GM19452 (cell line): Measurements from ENCODE around the gene MST1R.

Experiments used
- ATAC-seq: cut with Tn5 transposase; IDR thresholded peaks from one replicate; pipeline ENCODE4 v1.9.1; 2021; ENCODE audit not compliant: unreplicated experiment

Gene MST1R

DNA sequence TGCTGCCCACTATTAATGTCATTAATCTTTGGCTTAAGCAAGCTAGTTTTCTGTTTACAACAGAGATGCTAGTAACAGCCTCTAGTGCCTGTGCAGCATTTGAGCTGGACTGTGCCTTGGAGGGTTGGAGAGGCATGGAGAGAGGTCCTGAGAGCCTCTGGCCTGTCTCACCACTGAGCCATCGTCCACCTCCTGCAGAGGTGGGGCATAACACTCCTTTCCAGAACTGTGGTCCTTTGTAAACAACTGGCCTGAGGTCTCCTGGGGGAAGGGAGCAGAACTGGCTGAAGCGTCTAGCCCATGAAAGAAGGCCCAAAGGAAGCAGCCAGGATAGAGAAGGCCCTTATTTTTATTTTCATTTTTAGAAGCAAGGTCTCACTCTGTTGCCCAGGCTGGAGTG, 24.0 kb downstream of the MST1R start:
- no peak for ATAC-seq

DNA sequence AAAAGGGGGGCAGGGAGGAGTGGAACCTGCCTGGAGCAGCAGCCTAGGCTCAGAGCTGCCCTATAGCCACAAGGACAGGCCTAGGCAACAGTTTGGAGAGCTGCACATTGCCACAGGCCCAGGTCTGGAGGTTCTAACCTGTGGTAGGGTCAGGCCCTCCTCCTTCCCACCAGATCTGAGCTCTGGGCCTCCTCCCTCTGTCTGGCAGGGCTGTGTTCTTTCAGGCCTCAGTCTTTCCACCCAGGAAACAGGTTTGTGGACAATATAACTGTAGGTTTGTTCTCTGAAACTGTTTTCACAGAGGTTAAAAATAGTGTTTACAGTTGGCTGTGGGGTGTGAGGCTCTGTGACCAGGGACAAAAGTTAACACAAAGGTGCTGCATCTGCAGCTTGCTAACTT, 25.0 kb downstream of the MST1R start:
- no peak for ATAC-seq

DNA sequence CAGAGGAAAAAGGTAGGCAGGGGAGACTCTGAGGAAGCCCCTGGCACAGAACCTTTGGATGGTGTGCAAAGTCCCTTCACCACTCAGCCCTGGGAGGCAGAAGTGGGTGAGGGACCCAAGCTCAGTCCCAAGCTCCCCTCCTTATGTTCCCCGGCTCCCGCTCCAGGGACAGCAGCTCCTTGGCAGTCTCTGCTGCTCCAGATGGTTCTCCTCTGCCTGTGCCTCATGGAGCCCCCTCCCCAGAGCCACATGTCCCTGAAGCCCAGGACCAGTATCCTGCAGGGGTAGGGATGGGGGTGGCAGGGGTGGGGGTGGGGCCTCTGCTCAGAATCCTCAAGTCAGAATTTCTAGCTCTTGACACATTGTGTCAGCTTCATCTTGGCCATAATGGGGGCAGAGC, 26.0 kb downstream of the MST1R start:
- ATAC-seq, result no peak

DNA sequence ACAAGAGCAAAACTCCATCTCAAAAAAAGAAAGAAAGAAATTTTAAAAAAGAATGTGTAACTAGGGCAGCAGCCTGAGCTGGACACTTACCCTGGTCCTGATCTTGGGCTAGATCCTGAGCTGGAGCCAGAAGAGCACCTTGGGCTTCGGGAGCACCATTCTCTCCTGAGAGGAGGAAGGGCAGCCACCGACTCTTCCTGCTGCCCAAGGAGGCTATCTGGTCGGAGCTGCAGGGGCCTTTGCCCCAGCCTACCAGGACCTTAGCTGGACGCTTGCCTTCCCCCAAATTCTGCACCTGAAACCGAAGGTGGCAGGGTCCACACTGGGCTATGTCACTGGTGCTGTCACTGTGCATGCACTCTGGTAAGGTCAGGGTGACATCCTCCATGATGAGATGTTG, 27.1 kb downstream of the MST1R start:
- no peak for ATAC-seq

DNA sequence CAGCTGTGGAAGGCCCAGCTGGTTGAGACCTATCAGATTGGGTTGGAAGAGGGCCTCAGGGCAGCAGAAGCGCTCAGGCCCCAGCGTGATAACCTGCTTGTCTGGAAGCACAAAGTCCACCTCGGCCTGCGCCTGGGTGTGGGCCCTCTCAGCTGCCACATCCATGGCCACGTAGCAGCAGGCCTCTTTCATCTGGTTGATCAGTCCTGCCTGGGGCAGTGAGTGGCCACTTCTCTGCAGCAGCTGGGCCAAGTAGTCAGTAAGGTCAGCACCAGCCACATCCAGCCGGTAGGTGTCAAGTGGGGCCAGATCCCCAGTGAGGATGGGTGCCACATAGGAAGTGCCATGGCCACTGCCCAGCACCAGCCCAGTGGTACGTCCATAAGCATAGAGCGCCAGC, 30.1 kb downstream of the MST1R start:
- no peak for ATAC-seq

DNA sequence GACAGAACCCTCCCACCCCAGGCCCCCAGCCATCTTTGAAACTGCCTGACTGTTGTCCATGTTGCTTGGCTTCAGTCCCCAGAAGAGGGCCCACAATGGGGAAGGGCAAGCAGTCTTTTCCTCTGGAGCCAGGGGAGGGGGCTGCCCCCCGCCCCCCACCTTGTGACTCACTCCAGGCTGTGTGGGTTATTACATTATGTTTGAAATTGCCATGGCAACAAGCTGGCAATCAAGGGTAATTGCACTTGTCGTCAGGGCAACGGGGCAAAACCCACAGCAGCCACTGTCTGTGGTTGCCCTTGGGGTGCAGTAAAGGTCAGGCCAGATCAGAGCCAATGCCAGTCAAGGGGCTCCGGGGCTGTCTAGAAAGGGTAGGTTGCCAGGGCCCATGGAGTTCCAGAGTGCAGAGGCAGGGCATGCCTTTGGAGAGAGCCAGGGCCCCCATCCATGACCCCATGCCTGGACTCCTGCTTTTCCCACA, 30.8 kb downstream of the MST1R start:
- no peak for ATAC-seq

DNA sequence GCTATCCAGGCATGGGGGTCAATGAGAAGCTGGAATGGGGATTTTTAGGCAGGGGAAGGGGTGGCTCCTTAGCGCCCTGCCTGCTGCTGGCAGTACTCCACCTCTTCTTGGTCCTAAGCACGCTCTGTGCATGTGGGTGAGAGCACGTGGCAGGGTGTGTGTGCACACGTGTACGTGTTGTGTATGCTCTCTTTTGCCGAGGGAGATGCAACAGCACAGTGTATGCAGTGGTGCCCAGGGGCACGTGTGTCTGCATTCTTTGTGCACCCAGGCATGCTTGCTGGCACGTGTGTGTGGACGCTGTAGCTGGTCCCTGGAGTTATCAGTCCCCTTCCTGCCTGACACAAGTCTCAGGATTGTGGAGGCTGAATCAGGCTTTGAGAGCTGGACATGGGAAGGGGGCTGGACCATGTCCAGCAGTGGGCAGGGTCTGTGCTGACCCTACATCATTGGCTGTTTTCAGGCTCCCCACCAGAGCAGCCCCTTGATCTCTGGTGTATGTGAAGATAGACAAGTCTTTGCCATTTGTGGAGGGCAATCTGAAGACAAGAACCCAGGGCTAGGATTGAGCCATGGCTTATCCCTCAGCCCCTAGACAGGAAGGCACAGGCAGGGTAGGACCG, 32.0 kb downstream of the MST1R start:
- ATAC-seq, result no peak

DNA sequence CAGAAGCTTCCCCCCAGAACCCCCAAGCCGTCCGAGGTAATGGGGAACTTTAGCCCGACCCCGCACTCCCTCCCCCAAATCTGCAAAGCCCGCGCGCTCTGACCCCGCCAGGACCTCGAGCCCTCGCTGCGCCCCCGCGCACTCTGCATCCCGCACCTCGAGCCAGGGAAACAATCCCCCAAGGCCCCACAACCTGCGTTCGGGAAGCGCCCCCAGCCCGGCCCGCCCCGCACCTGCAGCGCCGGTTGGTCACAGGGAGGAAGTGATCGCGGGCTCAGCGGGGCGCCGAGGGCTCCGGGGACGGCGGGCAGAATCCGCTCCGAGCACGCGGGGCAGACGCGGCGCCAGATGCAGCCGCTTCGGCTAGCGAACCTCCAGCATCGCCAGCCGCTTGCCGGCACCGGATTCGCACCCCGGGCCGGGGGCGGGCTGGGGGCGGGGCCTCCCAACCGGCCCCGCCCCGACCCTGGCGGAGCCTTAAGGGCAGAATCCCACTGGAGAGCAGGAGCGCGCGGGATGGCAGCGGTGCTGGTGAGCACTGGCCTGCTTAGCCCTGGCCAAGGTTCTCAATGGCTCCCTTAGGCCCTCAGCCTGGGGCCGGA, 34.0 kb downstream of the MST1R start, which contains the start of gene CAMKV:
Gene CAMKV, minus strand, starts transcription at position 382 of the 602 bp plus-strand sequence. CDS start 7,518 bp downstream, outside the sequence.
- no peak for ATAC-seq

DNA sequence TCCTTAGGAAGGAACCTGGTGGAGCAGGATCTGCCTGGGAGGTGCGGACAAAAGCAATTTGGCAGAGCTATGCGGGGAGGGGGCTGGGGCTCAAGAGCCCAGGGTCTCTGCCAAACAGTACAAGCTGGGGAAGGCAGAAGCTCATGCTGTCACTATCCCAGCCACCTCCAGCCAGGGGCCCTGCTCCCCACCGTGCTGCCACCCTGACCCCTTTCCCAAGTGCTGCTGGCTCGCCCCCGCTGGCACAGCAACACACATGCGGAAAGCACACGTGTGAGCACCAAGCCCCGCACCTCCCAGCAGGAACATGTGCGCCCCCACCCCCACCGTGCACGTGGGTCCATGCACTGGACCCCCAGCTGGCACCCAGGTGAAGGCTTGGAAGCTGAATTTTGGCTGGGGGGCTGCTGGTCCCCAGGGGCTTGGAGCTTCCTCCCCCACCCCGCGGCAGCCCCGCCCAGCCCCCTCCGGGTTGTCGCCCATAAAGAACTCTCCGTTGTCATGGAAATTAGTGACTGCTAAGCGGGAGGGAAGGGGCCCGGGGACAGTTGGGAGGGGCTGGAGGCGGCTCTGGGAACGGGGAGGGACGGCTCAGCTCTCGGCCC, 34.7 kb downstream of the MST1R start:
- no peak for ATAC-seq

DNA sequence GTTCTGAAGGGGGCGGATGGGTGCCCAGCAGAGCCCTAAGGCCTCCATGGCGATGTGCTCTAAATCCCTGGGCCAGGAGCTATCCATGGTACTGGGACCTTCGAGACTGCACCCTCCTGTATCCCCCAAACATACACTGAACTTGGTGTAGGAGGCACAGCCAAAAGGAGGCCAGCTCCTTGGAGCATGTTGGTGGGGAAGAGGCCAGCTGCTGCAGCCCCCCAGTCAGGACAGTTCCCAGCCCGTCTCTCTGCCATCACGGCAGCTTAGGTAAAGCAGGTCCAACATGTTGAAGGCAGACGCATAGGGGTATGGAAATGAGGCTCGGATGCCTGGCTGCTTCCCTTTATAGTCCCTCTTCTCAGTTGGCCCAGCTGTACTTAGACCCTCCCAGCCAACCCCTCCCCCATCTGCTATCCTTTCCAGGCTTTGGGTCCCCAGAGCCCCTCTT, 35.8 kb downstream of the MST1R start:
- no peak for ATAC-seq

DNA sequence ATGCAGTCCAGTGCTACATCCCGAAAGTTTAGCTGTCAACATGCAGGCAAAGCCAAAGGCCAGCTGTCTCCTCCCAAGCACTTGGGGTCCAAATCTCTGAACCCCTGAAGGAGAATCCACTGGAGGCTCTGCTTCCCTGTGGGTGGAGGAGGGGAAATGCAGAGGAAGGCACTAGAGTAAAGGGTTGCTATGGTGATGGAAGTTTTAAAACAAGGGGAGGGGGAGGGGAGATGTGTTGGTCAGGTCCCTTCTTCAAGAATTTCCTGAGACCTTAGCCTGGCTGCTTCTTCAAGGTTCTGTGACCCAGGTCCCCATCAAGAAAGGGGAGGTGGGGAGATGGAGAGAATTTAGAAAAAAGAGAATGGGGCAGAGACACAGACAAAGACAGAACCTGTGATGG, 36.3 kb downstream of the MST1R start:
- no peak for ATAC-seq

DNA sequence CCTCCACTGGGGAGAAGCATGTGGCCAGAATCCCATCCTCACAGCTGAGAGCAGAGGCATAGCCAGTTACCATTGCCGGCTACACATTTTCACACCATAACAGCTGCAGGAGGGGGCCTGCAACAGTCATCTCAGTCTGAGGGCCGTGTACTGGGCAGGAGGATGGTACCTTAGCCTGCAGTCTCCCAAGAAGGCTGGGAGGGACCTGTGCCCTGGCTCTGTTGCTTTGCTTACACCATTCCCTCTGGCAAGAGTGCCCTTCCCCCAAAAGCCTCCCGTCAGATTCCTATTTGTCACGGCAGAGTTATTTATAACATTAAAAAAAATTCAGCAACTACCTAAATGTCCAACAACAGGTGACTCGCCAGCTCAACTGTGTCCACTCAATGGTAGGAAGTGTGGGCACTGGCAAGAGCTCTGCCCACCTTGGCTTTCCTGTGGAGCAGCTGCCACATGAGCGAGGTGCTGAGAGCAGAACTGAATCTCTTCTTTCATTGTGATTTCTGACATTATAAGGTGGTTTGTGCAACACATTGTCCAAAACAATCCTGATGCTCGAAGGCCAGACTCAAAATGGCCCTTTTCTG, 38.4 kb downstream of the MST1R start:
- ATAC-seq, result no peak

DNA sequence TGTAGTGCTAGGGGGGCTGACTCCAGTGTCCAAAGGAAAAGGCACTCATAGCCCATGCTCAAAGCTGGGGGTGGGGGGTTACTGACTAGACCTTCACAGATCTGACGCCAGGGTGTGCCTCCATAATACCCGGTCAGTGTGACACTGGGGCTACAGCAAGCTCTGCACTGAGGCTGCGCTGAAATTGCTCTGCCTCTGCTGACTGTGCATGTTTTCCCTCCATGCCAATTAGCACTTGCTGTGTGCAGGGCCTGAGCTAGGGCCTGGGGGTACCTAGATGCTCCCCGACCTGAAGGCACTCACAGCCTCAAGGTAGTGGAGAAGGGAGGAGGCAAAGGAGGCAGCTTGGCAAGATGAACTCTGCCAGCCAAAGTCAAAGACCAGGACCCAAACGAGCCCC, 39.2 kb downstream of the MST1R start:
- ATAC-seq, result no peak

DNA sequence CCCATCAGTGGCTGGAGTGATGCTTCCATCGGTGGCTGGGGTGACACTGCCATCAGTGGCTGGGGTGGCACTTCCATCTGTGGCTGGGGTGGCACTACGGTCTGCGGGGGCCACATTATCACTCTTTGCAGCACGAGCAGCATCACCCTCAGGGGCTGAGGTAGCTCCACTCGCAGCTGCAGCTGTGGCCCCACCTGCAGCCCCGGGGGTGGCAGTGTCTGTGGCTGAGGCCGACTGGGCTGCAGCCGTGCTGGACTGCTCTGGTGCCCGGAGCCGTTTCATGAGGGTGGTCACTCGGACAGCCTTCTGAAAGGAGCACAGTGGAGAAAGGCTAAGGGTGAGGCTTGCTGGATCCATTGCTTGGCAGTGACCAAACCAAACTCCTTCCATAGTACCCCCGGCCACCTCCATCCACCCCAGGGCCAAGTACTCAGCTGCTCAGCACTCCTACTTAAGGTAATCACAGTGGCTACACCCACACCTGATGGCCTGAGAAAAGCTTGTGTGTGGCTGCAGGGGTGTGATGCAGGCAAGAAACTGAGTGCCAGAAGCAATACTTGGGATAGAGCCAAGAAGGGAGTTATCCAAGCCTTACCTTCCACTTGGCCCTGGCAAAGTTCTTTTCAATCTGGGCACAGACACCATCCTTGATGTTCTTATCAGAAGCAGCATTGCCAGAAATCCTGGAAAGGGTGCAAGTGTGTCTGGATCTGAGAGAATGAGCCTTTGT, 43.9 kb downstream of the MST1R start:
- no peak for ATAC-seq

DNA sequence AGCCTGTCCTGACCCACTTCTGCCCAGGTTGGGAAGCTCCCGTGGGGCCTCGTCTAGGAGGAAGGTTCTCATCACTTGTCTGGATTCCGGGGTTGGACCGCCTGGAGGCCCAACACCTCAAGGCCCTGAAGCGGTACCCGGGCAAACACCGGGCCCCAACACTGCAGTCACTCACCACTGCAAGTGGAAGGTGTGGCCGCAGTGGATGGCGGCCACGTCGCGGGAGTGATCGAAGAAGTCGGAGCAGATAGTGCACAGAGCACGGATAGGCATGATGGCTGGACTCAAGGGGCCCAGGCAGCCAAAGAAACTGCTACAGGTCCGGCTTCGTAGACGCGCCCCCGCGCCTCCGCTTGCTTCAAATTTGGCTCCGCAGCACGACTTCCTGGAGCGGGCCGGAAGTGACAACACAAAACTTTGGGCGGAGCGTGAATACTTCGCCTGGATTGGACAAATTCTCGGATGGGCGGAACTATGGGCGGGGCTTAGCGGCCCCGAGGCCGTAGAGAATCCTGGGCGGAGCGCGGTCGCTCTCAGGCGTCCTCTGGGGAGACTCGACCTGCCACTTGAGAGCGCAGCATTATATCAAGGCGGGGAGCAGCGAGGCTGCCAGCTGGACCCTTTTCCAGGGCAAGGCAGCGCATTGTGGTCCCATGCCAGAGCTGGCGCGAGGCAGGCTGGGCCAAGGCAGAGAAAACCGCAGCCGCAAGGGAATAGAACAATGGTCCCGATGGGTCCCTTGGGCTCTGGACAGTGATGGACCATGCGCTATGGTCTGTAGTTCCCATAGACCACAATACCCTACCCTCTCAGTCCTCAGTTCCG, 47.3 kb downstream of the MST1R start, which contains the start of gene TRAIP:
Gene TRAIP, minus strand, starts transcription at position 384 of the 825 bp plus-strand sequence. Its CDS starts 111 bp downstream, at position 273.
- peak; percentile 97 for ATAC-seq

DNA sequence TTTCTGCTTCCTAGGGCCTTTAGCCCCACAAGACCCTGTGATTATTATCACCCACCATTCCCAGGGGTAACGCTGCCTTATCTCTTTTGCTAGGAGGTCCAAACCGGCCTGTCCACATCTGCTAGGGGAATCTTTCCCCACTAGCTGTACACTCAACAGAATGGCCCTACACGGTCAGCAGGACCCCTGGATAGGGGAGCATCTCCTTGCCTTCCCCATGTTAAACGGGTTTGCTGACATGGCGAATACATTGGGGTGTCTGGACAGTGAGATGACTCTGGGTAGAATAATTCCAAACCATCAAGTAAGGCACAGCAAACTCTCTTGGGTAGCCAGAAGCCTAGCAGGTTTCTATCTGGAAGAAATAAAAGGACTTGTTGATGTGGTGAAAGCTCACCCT, 48.0 kb downstream of the MST1R start:
- ATAC-seq, result no peak

DNA sequence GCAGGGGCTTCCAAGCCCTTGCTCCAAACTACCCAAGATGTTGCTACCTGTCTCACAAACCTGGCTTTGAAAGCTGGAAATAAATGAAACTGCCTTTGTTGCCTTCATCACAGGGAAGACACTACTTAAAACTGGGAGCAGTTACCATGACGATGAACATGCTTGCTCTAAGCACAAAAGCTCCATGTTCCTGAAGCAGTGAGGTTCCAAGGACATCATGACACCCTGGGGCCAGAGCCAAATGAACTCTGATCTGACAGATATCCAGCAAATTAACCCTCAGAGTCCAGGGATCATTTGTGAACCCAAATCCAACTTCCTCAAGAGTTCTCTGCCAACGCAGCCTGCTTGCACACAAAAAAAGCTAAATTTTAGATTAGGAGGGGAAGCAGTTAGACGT, 58.0 kb downstream of the MST1R start:
- no peak for ATAC-seq

DNA sequence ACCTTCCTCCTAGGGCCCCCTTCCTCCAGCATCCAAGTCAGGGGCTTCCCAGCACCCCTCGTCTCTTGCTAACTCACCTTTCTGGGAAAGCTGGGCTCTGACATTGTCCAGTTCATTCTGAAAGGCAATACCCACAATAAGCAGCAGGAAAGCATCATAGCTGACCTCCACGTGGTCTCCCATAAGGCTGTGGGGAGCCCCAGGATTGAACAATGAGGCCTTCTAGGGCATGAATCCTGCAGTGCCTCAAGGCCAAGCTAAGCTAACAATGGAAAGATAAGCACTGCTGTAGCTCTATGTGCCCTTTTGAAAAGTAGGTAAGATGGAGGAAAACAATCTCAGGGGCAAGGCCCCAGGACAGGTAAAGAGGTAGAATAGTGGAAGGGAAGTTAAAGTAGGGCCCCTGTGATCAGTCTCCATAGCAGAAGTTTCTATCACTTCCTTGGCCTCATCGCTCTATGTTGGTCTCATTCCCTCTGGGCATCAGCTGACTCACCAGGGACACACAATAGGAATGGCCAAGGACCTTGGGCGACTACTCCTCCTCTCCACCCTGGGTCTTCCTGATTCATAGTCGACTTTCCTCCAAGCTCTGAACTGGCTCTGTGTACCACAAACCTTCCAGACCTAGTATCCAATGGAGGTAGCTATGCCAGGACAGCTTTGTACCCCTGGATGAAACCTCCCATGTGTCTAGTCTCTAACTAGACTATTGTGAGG, 59.0 kb downstream of the MST1R start:
- no peak for ATAC-seq

DNA sequence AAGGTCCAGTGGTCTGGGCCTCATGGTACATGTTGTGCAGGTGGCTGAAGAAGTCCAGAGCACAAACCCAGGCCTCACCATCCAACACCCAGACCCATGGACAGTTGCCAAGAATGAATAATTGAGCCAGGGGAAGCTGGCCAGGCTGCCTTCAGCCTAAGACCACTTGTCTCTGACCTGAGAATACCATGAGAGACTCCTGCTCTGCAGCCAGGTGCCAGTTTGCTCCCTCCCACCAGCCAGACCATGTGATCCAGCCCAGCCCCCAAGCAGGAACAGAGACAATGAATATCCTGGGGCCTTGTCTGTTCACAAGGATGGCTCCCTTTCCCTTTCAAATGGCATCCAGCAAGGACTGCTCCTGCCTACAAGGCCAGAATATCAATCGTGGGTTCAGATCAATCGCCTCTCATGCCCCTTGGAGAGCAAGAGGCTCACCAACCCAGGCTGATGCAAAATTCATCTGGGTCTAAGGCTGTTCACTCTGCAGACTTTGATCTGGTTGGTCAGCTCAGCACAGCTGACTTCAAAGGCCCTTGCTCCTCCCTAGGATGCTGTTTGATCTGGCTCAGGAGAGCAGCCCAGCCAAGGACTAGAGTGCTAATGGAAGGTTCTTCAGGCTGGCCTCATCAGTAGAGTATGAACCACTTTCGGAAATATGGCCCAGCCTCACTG, 60.7 kb downstream of the MST1R start:
- ATAC-seq, result no peak
